ACHN (cell line): ENCODE measurements around the gene ADGRG2.

Experiments
- DNase-seq: peaks from one replicate; pipeline ENCODE4 v3.0.0-alpha.2; 2015
- in situ Hi-C: cut with HindIII; loops from 2 replicates; pipeline ENCODE4 v1.10.0; 2017; ENCODE audit warnings: low sequenced_read_pairs, low pct_ligation_motif_present, low pct_unique_long_range_greater_than_20kb

ADGRG2 gene

DNA sequence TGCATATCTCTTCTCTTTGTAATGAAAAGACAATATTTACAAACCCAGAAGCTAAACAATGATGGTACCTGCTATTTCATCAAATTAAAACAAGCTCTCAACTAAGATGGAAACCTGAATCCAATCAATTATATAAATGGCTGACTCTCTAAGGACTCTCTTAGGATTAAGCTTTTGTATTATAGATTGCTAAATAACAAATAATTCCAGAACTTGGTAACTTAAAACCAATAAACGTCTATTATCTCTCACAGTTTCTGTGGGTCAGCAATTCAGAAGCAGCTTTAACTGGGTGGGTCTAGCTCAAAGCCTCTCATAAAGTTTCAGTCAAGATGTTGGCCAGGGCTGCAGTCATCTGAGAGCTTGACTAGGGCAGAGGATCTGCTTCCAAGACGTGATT is 150.8 kb downstream of the ADGRG2 start:
- DNase-seq = no peak
- in situ Hi-C loops = no loop called here

- no peak for DNase-seq
- in situ Hi-C loops = no loop called here
Observed at GRCh38 chrX:18970465-18970864, 151.8 kb downstream of the ADGRG2 start.

- in situ Hi-C loops = no loop called here
- no peak for DNase-seq
Observed at GRCh38 chrX:18966624-18967023, 155.6 kb downstream of the ADGRG2 start.

- no peak for DNase-seq
- in situ Hi-C loops = no loop called here
Observed at GRCh38 chrX:18964901-18965300, 157.4 kb downstream of the ADGRG2 start.

DNA sequence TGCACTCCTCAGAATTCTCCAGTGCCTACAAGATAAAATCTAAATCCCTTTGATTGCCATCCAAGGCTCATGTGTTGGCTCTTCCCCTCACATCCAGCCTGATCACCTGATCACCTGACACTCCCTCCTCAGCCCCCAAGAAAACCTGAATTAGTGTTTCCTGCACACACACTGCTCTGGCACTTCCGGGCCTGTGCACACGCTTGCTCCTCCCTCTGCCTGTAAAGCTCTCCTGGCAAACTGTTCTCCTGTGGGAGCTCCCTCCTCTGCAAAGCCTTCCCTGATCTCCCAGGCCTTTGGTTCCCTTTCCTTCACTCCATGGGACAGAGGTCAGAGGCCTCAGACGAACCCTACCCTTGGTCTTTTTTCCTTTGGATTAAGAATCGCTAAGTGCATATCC is 158.2 kb downstream of the ADGRG2 start:
- DNase-seq = no peak
- in situ Hi-C loops = no loop called here

DNA sequence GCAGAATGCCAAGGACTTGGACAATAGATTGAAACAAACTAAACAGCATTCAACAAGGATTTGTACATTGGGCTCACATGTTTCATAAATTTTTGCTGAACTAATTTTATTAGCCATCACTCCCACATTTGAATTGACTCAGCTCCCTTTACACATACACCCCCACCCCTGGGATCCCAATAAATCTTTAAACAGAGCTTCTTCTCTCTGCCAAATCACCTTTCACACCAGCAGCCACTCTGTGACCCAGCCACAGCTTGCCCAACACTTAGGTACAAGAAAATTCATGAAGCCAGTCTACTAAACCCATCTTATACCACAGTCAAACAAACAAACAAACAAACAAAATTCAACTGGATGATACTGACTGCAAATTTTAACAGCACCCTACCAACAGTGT is 159.9 kb downstream of the ADGRG2 start:
- in situ Hi-C loops = no loop called here
- no peak for DNase-seq

DNA sequence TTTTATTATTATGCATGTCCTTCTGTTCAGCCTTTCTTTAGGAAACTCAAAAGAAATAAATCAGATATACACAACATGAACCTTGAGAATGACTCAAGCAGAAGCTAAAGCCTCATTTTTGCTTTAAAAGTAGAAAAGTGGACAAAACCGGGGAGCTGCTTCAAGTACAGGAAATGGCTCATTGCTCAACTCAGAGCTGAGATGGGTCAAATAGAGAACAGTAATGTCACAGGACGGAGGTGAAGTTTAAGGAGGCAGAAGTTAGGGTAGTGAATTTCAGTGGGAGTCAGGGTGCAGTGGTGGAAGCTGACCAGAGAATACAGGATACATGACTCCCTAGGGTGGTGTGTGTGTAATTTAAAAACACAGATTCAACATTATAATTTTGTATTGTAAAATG is 160.6 kb downstream of the ADGRG2 start:
- no peak for DNase-seq

GRCh38 chrX:18956303-18957032 is 165.8 kb downstream of the ADGRG2 start:
- in situ Hi-C loops = no loop called here
- DNase-seq = no peak

More for the DNA sequence above, 160.6 kb downstream of the ADGRG2 start:
- in situ Hi-C loops = no loop called here

DNA sequence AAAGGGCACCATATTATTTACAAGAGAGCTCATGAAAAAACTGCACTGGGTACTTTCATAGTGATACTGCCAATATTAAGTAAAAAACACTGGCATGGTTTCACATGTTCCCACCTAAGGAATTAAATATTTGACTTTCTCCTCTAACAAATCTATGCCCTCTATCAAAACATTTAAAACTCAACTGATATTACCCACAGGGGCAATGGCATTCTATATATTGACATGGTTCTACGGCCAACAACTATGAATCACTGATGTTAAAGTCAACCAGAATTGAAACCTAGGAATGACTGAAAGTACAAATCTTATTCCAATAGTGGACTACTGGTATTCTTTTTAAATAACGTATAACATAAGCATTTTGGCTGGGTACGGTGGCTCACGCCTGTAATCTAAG is 166.6 kb downstream of the ADGRG2 start:
- DNase-seq = no peak
- in situ Hi-C loops = no loop called here

GRCh38 chrX:18951032-18951431 is 171.2 kb downstream of the ADGRG2 start:
- in situ Hi-C loops = no loop called here
- no peak for DNase-seq

DNA sequence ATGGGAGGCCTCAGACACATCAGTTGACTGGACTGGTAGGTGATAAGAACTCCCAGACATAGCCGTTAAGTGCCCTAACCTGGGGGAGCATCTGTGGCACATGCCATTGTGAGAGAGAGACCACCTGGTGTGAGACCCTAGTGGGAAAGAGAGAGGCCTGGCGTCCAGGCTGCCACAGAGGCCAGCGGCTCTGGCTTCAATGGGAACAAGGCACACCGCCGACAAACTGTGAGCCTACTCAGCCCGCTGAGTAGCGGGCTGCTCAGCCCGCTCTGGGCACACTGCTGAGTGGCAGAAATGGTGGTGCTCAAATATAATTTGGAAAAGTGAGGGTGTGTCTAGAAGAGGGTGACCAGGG is 172.3 kb downstream of the ADGRG2 start:
- in situ Hi-C loops = no loop called here
- DNase-seq = no peak

- no peak for DNase-seq
- in situ Hi-C loops = no loop called here
Observed at GRCh38 chrX:18949291-18949943, 172.9 kb downstream of the ADGRG2 start.

- no peak for DNase-seq
- in situ Hi-C loops = no loop called here
Observed at GRCh38 chrX:18946611-18947010, 175.7 kb downstream of the ADGRG2 start.

DNA sequence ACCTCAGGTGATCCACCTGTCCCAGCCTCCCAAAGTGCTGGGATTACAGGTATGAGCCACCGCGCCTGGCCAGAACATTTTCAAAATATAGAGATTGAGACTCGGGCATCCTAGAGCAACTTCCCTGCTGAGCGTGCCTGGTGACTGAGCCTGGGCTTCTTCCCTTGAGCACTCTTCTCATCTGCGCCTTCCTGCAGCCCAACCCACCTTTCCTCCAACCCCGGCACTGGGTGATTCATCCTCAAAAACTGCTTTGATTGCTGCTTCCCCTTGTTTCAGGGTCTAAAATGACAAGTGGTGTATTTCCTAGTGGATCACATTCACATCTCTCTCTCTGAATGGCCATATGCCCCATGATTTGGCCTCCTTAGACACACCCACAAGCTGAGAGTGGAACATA is 176.1 kb downstream of the ADGRG2 start:
- no peak for DNase-seq
- in situ Hi-C loops = no loop called here

DNA sequence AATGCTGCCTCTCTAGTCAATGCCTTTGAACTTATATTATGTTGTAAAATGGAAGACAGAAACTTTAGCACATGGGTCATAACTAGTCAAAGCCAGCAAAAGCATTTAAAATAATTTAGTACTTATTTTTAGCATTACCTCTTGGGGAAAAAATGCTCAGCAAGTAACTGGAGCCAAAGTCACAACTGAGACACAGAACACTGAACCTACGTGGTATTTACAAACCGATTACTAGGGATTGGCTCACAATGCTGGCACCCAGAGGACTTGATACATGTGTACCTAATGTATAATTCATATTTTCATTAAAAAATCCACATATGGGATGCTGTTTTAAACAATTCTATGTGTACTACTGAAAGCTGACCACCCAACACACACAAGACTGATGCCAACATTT is 176.8 kb downstream of the ADGRG2 start:
- no peak for DNase-seq
- in situ Hi-C loops = no loop called here

- in situ Hi-C loops = no loop called here
- DNase-seq = no peak
Observed at GRCh38 chrX:18944482-18944881, 177.8 kb downstream of the ADGRG2 start.

GRCh38 chrX:18941896-18942295 is 180.4 kb downstream of the ADGRG2 start:
- no peak for DNase-seq
- in situ Hi-C loops = no loop called here
